PFSK-1 (cell line): ENCODE measurements around the gene WDR72.

Source experiments
- FOXP2 ChIP-seq: optimal IDR thresholded peaks from 2 replicates; pipeline ENCODE3; 2011; ENCODE audit warnings: borderline replicate concordance, control low read depth, inconsistent platforms; ENCODE audit not compliant: insufficient read depth; ENCODE audit errors: extremely low read length, extremely low read depth
- POLR2AphosphoS5 ChIP-seq: IDR thresholded peaks from 2 replicates; pipeline ENCODE4 v1.6.1; 2012; ENCODE audit warnings: low read depth, mild to moderate bottlenecking, control low read depth, low read length, moderate library complexity
- REST ChIP-seq, 2 experiments: IDR thresholded peaks; 2 replicates each; pipeline versions ENCODE4 v1.6.1 to v1.8.0; 2011 to 2012; ENCODE audit warnings: low read depth in 2 of 2, low read length in 2 of 2, control low read depth in 1 of 2, inconsistent platforms in 1 of 2, mild to moderate bottlenecking in 1 of 2, moderate library complexity in 1 of 2; ENCODE audit not compliant: insufficient read depth in 1 of 2
- SIN3A ChIP-seq: IDR thresholded peaks from 2 replicates; pipeline ENCODE4 v1.6.1; 2012; ENCODE audit warnings: mild to moderate bottlenecking, low read length, moderate library complexity, borderline replicate concordance; ENCODE audit not compliant: insufficient read depth
- TAF1 ChIP-seq: IDR thresholded peaks from 2 replicates; pipeline ENCODE4 v1.6.1; 2012; ENCODE audit warnings: low read length, control low read depth, borderline replicate concordance; ENCODE audit not compliant: insufficient read depth

WDR72 gene

DNA sequence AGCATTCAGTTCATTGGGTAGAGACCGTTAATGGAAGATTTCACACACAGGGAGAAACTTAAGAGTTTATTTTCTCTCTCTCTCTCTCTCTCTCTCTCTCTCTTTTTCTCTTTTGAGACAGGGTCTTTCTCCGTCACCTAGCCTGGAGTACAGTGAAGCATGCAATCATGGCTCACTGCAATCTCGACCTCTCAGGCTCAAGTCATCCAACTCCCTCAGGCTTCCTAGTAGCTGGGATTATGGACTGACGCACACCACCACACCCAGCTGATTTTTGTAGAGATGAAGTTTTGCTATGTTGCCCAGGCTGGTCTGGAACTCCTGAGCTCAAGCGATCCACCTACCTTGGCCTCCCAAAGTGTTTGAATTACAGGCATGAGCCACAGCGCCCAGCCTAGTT is 1.6 kb downstream of the WDR72 start:
- TF ChIP-seq FOXP2 (no peak), POLR2AphosphoS5 (no peak), TAF1 (no peak), SIN3A (no peak), REST (IDR thresholded peaks at IDR 0.05; ENCODE audit: insufficient read depth in 1 of 2, low read depth in 2 of 2, low read length in 2 of 2) (no peak)

DNA sequence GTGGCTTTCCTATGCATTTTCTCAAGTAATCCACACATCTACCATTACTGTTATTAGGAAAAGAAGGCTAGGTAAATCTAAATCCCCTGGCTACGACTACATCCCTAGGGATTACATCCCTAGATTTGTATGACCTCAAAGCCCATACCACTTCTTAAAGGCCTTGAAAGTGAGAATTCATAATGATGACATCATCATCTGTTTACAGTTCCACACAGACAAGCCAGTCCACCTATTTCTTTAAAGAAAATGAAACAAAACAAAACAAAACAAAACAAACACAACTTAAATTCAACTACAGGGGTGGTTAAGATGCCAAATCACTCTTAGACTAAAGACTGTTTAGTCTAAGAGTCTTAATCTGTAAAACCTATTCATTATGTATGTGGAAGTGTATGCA is 5.7 kb downstream of the WDR72 start:
- TF ChIP-seq FOXP2 = no peak
- no peak for TF ChIP-seq TAF1

DNA sequence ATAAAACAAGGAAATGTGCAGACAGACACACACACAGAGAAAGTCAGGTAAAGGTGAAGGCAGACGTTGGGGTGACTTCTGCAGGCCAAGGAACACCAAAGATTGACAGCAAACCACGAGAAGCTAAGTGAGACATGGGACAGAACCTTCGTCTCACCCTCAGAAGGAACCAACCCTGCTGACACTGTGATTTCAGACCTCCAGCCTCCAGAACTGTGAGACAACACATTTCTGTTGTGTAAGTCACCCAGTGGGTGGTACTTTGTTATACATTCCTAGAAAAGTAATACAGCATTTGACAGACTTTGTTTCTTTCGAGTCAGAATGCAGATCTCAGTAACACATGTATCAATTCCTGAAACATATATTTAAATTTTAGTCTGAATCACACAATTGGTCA is 7.1 kb downstream of the WDR72 start:
- TF ChIP-seq TAF1 (no peak), POLR2AphosphoS5 (no peak), FOXP2 (no peak), REST (IDR thresholded peaks at IDR 0.05; ENCODE audit: insufficient read depth in 1 of 2, low read depth in 2 of 2, low read length in 2 of 2) (no peak), SIN3A (no peak)

- no peak for TF ChIP-seq POLR2AphosphoS5
- TF ChIP-seq FOXP2 = no peak
- no peak for TF ChIP-seq REST (IDR thresholded peaks at IDR 0.05; ENCODE audit: insufficient read depth in 1 of 2, low read depth in 2 of 2, low read length in 2 of 2)
These were observed 11.9 kb downstream of the WDR72 start for GRCh38 chr15:53747501-53748068.

DNA sequence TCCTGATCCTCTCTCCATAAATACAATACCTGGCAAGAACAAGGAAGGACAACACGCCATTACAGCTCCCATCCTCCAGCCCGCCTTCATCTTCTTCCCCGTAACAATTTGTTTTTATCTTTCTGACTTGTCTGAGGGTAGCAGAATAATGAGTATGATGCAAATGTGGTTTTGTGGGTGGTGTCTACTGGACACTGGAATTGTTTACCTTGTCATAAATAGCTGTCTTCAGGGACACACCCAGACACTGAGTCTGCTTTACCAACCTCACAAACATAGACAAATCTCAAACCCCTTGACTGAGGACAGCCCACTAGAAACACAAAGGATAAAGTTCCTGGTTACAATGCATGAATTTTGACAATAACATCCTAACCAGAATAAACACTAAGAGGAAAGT is 13.4 kb downstream of the WDR72 start:
- no peak for TF ChIP-seq POLR2AphosphoS5
- no peak for TF ChIP-seq FOXP2
- no peak for TF ChIP-seq SIN3A

GRCh38 chr15:53739651-53740050 is 19.8 kb downstream of the WDR72 start:
- no peak for TF ChIP-seq POLR2AphosphoS5
- no peak for TF ChIP-seq TAF1
- no peak for TF ChIP-seq SIN3A
- TF ChIP-seq FOXP2 = no peak
- no peak for TF ChIP-seq REST (IDR thresholded peaks at IDR 0.05; ENCODE audit: insufficient read depth in 1 of 2, low read depth in 2 of 2, low read length in 2 of 2)
